B cell (primary cell): ENCODE results near the gene CD244.

ENCODE experiments used
- EZH2 ChIP-seq: IDR thresholded peaks from 2 replicates; pipeline ENCODE4 v1.6.1; 2012; ENCODE audit warnings: borderline replicate concordance, low read depth, mild to moderate bottlenecking, moderate library complexity, low read length; ENCODE audit not compliant: insufficient read depth, poor library complexity, severe bottlenecking
- TF ChIP-seq, protein P1 (sequence below): fragments of 200-600 bp; IDR thresholded peaks from one replicate; pipeline ENCODE4 v1.8.0; 2022; ENCODE audit warnings: antibody characterized with exemption, mild to moderate bottlenecking

DNA sequence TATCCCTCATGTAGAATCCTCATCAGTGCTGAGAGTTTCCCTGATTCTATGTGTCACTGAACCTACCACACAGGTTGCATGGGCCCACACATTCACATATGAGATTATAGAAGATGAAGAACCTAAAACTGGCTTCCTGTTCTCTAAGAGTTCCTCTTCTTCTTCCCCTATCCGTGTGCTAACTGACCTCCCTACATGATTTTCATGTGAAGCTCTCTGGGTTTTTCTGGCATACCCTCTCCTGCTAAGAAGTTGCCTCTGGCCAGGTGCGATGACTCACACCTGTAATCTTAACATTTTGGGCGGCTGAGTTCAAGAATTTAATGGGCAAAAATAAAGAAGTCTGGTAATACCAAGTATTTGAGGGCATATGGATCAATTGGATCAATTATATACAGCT is 5.5 kb upstream of the CD244 start:
- TF ChIP-seq EZH2: no peak
- TF ChIP-seq, protein P1, sequence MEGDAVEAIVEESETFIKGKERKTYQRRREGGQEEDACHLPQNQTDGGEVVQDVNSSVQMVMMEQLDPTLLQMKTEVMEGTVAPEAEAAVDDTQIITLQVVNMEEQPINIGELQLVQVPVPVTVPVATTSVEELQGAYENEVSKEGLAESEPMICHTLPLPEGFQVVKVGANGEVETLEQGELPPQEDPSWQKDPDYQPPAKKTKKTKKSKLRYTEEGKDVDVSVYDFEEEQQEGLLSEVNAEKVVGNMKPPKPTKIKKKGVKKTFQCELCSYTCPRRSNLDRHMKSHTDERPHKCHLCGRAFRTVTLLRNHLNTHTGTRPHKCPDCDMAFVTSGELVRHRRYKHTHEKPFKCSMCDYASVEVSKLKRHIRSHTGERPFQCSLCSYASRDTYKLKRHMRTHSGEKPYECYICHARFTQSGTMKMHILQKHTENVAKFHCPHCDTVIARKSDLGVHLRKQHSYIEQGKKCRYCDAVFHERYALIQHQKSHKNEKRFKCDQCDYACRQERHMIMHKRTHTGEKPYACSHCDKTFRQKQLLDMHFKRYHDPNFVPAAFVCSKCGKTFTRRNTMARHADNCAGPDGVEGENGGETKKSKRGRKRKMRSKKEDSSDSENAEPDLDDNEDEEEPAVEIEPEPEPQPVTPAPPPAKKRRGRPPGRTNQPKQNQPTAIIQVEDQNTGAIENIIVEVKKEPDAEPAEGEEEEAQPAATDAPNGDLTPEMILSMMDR: no peak
